ENCODE data around the gene ANXA3.

Gene ANXA3

GRCh38 chr4:78652282-78652876 is 100.8 kb downstream of the ANXA3 start:
- no peak for DNase-seq
- Histone ChIP-seq H3K27me3 (replicated peaks; ENCODE audit: insufficient read depth, low read length) (no peaks in the 10 kb centered on the region), H3K4me2 (ENCODE audit: low read depth, low read length) (no peak overlapping the region), H3K4me3 (ENCODE audit: low read length) (no peak overlapping the region), H3F3A (ENCODE audit: insufficient read depth, low read length) (peaks cover 6% of the 10 kb centered on the region), H3K36me3 (replicated peaks; ENCODE audit: insufficient read depth, low read length) (no peaks in the 10 kb centered on the region), H2AFZ (ENCODE audit: low read length) (no peak overlapping the region), H3K9ac (ENCODE audit: low read length) (no peak overlapping the region), H4K20me1 (ENCODE audit: insufficient read depth, low read length) (no peaks in the 10 kb centered on the region), H3K9me3 (replicated peaks; ENCODE audit: insufficient read depth, low read length) (no peaks in the 10 kb centered on the region), H3K9me2 (replicated peaks; ENCODE audit: insufficient read depth, low read length) (no peaks in the 10 kb centered on the region), H3K4me1 (ENCODE audit: low read length) (peaks cover 10% of the 10 kb centered on the region), H3K79me2 (ENCODE audit: low read length) (no peaks in the 10 kb centered on the region), H3K27ac (ENCODE audit: low read length) (no peak overlapping the region)
- TF ChIP-seq EZH2 (optimal IDR thresholded peaks at IDR 0.05; ENCODE audit: low read depth, low read length) = no peak
- TF ChIP-seq, protein P1, sequence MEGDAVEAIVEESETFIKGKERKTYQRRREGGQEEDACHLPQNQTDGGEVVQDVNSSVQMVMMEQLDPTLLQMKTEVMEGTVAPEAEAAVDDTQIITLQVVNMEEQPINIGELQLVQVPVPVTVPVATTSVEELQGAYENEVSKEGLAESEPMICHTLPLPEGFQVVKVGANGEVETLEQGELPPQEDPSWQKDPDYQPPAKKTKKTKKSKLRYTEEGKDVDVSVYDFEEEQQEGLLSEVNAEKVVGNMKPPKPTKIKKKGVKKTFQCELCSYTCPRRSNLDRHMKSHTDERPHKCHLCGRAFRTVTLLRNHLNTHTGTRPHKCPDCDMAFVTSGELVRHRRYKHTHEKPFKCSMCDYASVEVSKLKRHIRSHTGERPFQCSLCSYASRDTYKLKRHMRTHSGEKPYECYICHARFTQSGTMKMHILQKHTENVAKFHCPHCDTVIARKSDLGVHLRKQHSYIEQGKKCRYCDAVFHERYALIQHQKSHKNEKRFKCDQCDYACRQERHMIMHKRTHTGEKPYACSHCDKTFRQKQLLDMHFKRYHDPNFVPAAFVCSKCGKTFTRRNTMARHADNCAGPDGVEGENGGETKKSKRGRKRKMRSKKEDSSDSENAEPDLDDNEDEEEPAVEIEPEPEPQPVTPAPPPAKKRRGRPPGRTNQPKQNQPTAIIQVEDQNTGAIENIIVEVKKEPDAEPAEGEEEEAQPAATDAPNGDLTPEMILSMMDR (IDR thresholded peaks at IDR 0.05; ENCODE audit: low read length) = no peak
- TF ChIP-seq EZH2phosphoT487 (IDR thresholded peaks at IDR 0.05; ENCODE audit: low read length) = no peak

DNA sequence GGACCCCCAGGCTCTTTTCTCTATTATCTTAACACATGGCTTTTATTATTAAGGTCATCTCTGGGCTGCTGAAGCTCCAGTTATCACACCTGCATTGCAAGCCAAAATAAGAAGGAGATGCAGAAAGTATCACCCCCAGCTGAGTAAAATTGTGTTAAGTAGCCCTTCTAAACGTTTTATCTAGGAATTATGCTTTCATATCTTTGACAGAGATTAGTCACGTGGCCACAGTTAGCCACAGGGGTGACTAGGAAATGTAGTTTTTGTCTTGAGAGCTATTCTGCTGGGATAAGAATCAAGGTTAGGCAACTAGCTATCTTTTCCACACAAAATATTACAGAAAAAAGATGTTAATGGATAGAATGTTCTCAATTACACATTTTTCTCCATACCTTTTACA is 102.1 kb downstream of the ANXA3 start:
- Histone ChIP-seq H3K27ac (ENCODE audit: low read length) (no peak overlapping the region), H3K4me2 (ENCODE audit: low read depth, low read length) (no peak overlapping the region), H3K4me1 (ENCODE audit: low read length) (peaks cover 21% of the 10 kb centered on the region), H3K79me2 (ENCODE audit: low read length) (no peaks in the 10 kb centered on the region), H3K4me3 (ENCODE audit: low read length) (no peak overlapping the region), H3K9me3 (replicated peaks; ENCODE audit: insufficient read depth, low read length) (no peaks in the 10 kb centered on the region), H3K9ac (ENCODE audit: low read length) (no peak overlapping the region), H3F3A (ENCODE audit: insufficient read depth, low read length) (peaks cover 17% of the 10 kb centered on the region), H3K27me3 (replicated peaks; ENCODE audit: insufficient read depth, low read length) (no peaks in the 10 kb centered on the region), H3K9me2 (replicated peaks; ENCODE audit: insufficient read depth, low read length) (no peaks in the 10 kb centered on the region), H4K20me1 (ENCODE audit: insufficient read depth, low read length) (no peaks in the 10 kb centered on the region), H2AFZ (ENCODE audit: low read length) (no peak overlapping the region), H3K36me3 (replicated peaks; ENCODE audit: insufficient read depth, low read length) (no peaks in the 10 kb centered on the region)
- no peak for TF ChIP-seq EZH2 (optimal IDR thresholded peaks at IDR 0.05; ENCODE audit: low read depth, low read length)
- TF ChIP-seq EZH2phosphoT487 (IDR thresholded peaks at IDR 0.05; ENCODE audit: low read length) = no peak
- TF ChIP-seq, protein P1 (IDR thresholded peaks at IDR 0.05; ENCODE audit: low read length) = no peak
- no peak for DNase-seq

GRCh38 chr4:78654807-78655206 is 103.2 kb downstream of the ANXA3 start:
- Histone ChIP-seq H3K79me2 (ENCODE audit: low read length) (no peaks in the 10 kb centered on the region), H3K27me3 (replicated peaks; ENCODE audit: insufficient read depth, low read length) (peaks cover 6% of the 10 kb centered on the region; the same call in 1 of the 2 replicates), H3F3A (ENCODE audit: insufficient read depth, low read length) (peaks cover 24% of the 10 kb centered on the region), H3K27ac (ENCODE audit: low read length) (no peak overlapping the region), H3K9me3 (replicated peaks; ENCODE audit: insufficient read depth, low read length) (no peaks in the 10 kb centered on the region), H4K20me1 (ENCODE audit: insufficient read depth, low read length) (no peaks in the 10 kb centered on the region), H3K9ac (ENCODE audit: low read length) (no peak overlapping the region), H3K4me1 (ENCODE audit: low read length) (peaks cover 24% of the 10 kb centered on the region), H3K4me3 (ENCODE audit: low read length) (no peak overlapping the region), H3K36me3 (replicated peaks; ENCODE audit: insufficient read depth, low read length) (no peaks in the 10 kb centered on the region), H3K9me2 (replicated peaks; ENCODE audit: insufficient read depth, low read length) (no peaks in the 10 kb centered on the region), H3K4me2 (ENCODE audit: low read depth, low read length) (no peak overlapping the region), H2AFZ (ENCODE audit: low read length) (no peak overlapping the region)
- DNase-seq = no peak
- TF ChIP-seq EZH2phosphoT487 (IDR thresholded peaks at IDR 0.05; ENCODE audit: low read length) (no peak), EZH2 (optimal IDR thresholded peaks at IDR 0.05; ENCODE audit: low read depth, low read length) (no peak)
- TF ChIP-seq, protein P1 (IDR thresholded peaks at IDR 0.05; ENCODE audit: low read length) = no peak
